Posterior vena cava (tissue), 2 donors: ENCODE measurements around the gene LDLRAP1. TPM values are rescaled to one million over a fixed set of nuclear protein-coding genes. Genes with fewer than 3 reads are reported as not detected.
A peak's percentile ranks its signal among the peaks of the same experiment; 100 is the strongest.

Source experiments
- DNase-seq: peaks from one replicate; pipeline ENCODE4 v3.0.0-alpha.2; 2020; ENCODE audit warnings: low spot score
- intact Hi-C, 2 donors: fragments of 100-400 bp; cut with DNase I; formaldehyde crosslinking; loops; one replicate each; pipeline versions ENCODE4 v1.14.1 to v1.14.2; 2022 to 2023
- total RNA-seq, 2 donors: library from RNA; stranded (reverse); fragmentation: NEBNext Ultra II Directional; extraction: Animal tissue kit (Norgen Biotek cat#: 25700); gene quantifications; one replicate each; pipeline ENCODE4 v1.2.1, GENCODE V29; 2021
- donor health status: DM: yes; HTN: yes; CAD: no.
- donor health status: DM: yes; HTN: yes; CAD: no.

Gene LDLRAP1
- total RNA-seq, 2 donors from 2014 or later = 11.3 to 13.7 TPM

- intact Hi-C loops = no loop called here
- no peak for DNase-seq
Observed at GRCh38 chr1:25568834-25569596, 25.6 kb downstream of the LDLRAP1 start.

GRCh38 chr1:25569597-25570396 is 26.4 kb downstream of the LDLRAP1 start:
- intact Hi-C loops = no loop called here
- DNase-seq = no peak

GRCh38 chr1:25570798-25571521 is 27.6 kb downstream of the LDLRAP1 start:
- intact Hi-C loops = no loop called here
- no peak for DNase-seq

GRCh38 chr1:25571522-25571970 is 28.1 kb downstream of the LDLRAP1 start:
- no peak for DNase-seq
- intact Hi-C loops = no loop called here

GRCh38 chr1:25572107-25572506 is 28.7 kb downstream of the LDLRAP1 start:
- intact Hi-C loops = no loop called here
- no peak for DNase-seq

- intact Hi-C loops = no loop called here
- DNase-seq = no peak
Observed at GRCh38 chr1:25572708-25573590, 29.5 kb downstream of the LDLRAP1 start.

GRCh38 chr1:25573591-25573930 is 30.2 kb downstream of the LDLRAP1 start:
- DNase-seq = no peak
- intact Hi-C loops = no loop called here

- intact Hi-C loops = no loop called here
- no peak for DNase-seq
Observed at GRCh38 chr1:25573961-25574360, 30.6 kb downstream of the LDLRAP1 start.

- intact Hi-C loops = no loop called here
- DNase-seq = no peak
Observed at GRCh38 chr1:25575191-25575590, 31.8 kb downstream of the LDLRAP1 start.

- no peak for DNase-seq
- intact Hi-C loops = no loop called here
Observed at GRCh38 chr1:25576459-25577133, 33.2 kb downstream of the LDLRAP1 start.

- no peak for DNase-seq
- intact Hi-C loops = no loop called here
Observed at GRCh38 chr1:25577134-25577920, 33.9 kb downstream of the LDLRAP1 start.

GRCh38 chr1:25579292-25580252 is 36.2 kb downstream of the LDLRAP1 start:
- DNase-seq = no peak
- intact Hi-C loops = no loop called here

GRCh38 chr1:25580927-25581326 is 37.5 kb downstream of the LDLRAP1 start:
- DNase-seq = no peak
- intact Hi-C loops = no loop called here

- no peak for DNase-seq
- intact Hi-C loops = no loop called here
Observed at GRCh38 chr1:25581764-25582163, 38.4 kb downstream of the LDLRAP1 start.

GRCh38 chr1:25583519-25584370 is 40.3 kb downstream of the LDLRAP1 start:
- DNase-seq = peak; percentile 58
- intact Hi-C loops = no loop called here

- DNase-seq = peak; percentile 22
- intact Hi-C loops = no loop called here
Observed at GRCh38 chr1:25586181-25586588, 42.8 kb downstream of the LDLRAP1 start.
